Astrocyte of the spinal cord (primary cell): ENCODE data around the gene AMH.

Experiments
- DNase-seq: peaks from one replicate; pipeline ENCODE4 v3.0.0; 2011; ENCODE audit warnings: low read depth, low spot score
- H3K4me3 ChIP-seq: 2 replicates; pipeline ENCODE4 v1.5.1; 2011; ENCODE audit warnings: low read depth, mild to moderate bottlenecking, low read length, moderate library complexity
- CTCF ChIP-seq: IDR thresholded peaks from 2 replicates; pipeline ENCODE4 v1.5.1; 2012; ENCODE audit warnings: low read depth, mild to moderate bottlenecking, low read length, inconsistent platforms
- in situ Hi-C: cut with HindIII; loops from 2 replicates; pipeline ENCODE4 v1.10.0; 2017; ENCODE audit warnings: low sequenced_read_pairs

Gene AMH

GRCh38 chr19:2213799-2214198, 35.3 kb upstream of the AMH start:
- in situ Hi-C loops, result no loop called here
- no peak overlapping the region for H3K4me3 ChIP-seq
- TF ChIP-seq CTCF, result no peak
- DNase-seq, result no peak

GRCh38 chr19:2214251-2214650, 34.9 kb upstream of the AMH start:
- in situ Hi-C loops, result no loop called here
- no peak for DNase-seq
- no peak overlapping the region for H3K4me3 ChIP-seq
- no peak for TF ChIP-seq CTCF

GRCh38 chr19:2215281-2215751, 33.8 kb upstream of the AMH start:
- in situ Hi-C loops, result no loop called here
- H3K4me3 ChIP-seq, result no peak overlapping the region
- no peak for TF ChIP-seq CTCF
- no peak for DNase-seq

GRCh38 chr19:2216361-2217225, 32.5 kb upstream of the AMH start:
- no peak overlapping the region for H3K4me3 ChIP-seq
- in situ Hi-C loops, result no loop called here

GRCh38 chr19:2217591-2217990, 31.5 kb upstream of the AMH start:
- no peak for TF ChIP-seq CTCF
- no peak for DNase-seq
- H3K4me3 ChIP-seq, result no peak overlapping the region
- in situ Hi-C loops, result no loop called here

More at GRCh38 chr19:2216361-2217225, 32.5 kb upstream of the AMH start:
- DNase-seq, result no peak
- no peak for TF ChIP-seq CTCF

- TF ChIP-seq CTCF, result no peak
- no peak for DNase-seq
- in situ Hi-C loops, result no loop called here
- H3K4me3 ChIP-seq, result no peak overlapping the region
Observed at GRCh38 chr19:2219726-2220125, 29.4 kb upstream of the AMH start.
